ENCODE results near the gene ME2. TPM values are rescaled to one million over a fixed set of nuclear protein-coding genes. Genes with fewer than 3 reads are reported as not detected.
"Not testable (repeated sequence)": the region's sequence is repeated elsewhere in the genome, so short reads cannot be mapped to it uniquely, and the experiment has no call there.

The ME2 gene
- total RNA-seq, 1 donor from 2014 or later = 41.9 TPM

DNA sequence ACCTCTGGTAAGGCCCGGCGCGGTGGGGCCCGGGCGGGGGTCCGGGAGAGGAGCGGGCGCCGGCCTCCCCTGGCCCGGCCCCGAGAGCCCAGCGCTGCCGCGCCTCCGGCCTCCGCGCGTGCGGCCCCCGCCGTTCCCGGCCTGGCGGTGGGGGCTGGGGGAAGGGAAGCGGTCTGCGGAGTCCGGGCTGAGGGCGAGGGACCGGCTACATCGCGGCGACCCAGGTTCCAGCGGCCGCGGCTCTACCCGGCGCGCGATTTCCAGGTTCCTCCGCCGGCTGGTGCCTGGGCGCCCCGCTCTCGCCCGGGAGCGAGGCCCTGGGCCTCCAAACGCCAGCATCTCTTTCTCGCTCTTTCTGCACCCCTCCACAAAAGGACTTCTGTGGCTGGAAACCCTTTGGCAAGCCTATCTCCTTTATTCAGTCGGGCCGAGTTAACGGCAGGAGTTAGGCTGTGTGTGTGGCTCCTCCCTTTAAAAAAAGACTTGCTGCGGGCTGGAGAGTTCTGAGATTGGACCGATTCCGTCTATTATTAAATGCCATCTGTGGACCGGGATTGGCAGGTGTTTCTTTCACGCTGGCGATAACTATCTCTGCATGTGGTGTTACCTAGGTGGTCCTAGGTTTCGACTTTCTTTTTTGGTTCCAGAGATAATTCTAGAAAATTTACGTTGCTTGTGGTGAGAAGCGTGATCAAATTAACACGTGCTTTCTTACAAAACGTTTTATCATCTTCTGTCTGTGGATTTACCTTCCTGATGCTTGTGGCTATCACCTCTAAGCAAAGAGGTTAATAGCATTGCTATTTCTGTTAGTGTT lies 592 bp downstream of the ME2 start:
- no peak for DNase-seq
- peaks cover 7% of the 10 kb centered on the region for H3K27me3 Mint-ChIP-seq (ENCODE audit: unreplicated experiment)
- TF ChIP-seq, protein P1, sequence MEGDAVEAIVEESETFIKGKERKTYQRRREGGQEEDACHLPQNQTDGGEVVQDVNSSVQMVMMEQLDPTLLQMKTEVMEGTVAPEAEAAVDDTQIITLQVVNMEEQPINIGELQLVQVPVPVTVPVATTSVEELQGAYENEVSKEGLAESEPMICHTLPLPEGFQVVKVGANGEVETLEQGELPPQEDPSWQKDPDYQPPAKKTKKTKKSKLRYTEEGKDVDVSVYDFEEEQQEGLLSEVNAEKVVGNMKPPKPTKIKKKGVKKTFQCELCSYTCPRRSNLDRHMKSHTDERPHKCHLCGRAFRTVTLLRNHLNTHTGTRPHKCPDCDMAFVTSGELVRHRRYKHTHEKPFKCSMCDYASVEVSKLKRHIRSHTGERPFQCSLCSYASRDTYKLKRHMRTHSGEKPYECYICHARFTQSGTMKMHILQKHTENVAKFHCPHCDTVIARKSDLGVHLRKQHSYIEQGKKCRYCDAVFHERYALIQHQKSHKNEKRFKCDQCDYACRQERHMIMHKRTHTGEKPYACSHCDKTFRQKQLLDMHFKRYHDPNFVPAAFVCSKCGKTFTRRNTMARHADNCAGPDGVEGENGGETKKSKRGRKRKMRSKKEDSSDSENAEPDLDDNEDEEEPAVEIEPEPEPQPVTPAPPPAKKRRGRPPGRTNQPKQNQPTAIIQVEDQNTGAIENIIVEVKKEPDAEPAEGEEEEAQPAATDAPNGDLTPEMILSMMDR (IDR thresholded peaks at IDR 0.05; ENCODE audit: partially characterized antibody, unreplicated experiment) = no peak
- peak overlapping the region; percentile 99 for H3K27ac Mint-ChIP-seq (ENCODE audit: unreplicated experiment)
- peak overlapping the region; percentile 98 for H3K4me3 Mint-ChIP-seq (ENCODE audit: unreplicated experiment)
- H3K9me3 Mint-ChIP-seq (ENCODE audit: unreplicated experiment) = peaks cover 10% of the 10 kb centered on the region
- peaks cover 10% of the 10 kb centered on the region for H3K4me1 Mint-ChIP-seq (ENCODE audit: low read depth, unreplicated experiment)
- peaks cover 5% of the 10 kb centered on the region for H3K36me3 Mint-ChIP-seq (ENCODE audit: unreplicated experiment)

DNA sequence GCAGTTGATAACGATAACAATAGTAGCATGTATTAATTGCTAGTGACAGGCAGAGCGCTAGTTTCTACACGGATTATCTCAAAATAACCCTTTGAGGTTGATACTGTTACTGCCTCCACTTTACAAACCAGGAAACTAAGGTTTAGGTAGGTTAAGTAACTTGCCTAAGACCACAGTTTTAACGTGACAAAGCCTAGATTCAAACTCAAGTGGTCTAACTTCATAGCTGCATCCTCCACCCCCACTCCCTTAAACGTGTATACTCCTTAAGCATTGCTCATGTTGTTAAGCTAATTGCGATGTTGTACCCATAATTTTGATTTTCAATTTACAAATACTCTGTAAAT lies 1.2 kb downstream of the ME2 start:
- H3K36me3 Mint-ChIP-seq (ENCODE audit: unreplicated experiment) = peaks cover 5% of the 10 kb centered on the region
- peak overlapping the region; percentile 99 for H3K27ac Mint-ChIP-seq (ENCODE audit: unreplicated experiment)
- peak overlapping the region; percentile 98 for H3K4me3 Mint-ChIP-seq (ENCODE audit: unreplicated experiment)

GRCh38 chr18:50880944-50881343 lies 2.0 kb downstream of the ME2 start:
- not testable (repeated sequence) for H3K27ac Mint-ChIP-seq (ENCODE audit: unreplicated experiment); H3K36me3 Mint-ChIP-seq (ENCODE audit: unreplicated experiment); H3K27me3 Mint-ChIP-seq (ENCODE audit: unreplicated experiment); H3K4me3 Mint-ChIP-seq (ENCODE audit: unreplicated experiment); DNase-seq
- Mint-ChIP-seq H3K9me3 (ENCODE audit: unreplicated experiment) (peaks cover 10% of the 10 kb centered on the region), H3K4me1 (ENCODE audit: low read depth, unreplicated experiment) (peaks cover 10% of the 10 kb centered on the region)

More for the DNA sequence above, 1.2 kb downstream of the ME2 start:
- TF ChIP-seq, protein P1 (IDR thresholded peaks at IDR 0.05; ENCODE audit: partially characterized antibody, unreplicated experiment) = no peak
- DNase-seq = no peak
- Mint-ChIP-seq H3K27me3 (ENCODE audit: unreplicated experiment) (peaks cover 7% of the 10 kb centered on the region), H3K9me3 (ENCODE audit: unreplicated experiment) (peaks cover 10% of the 10 kb centered on the region), H3K4me1 (ENCODE audit: low read depth, unreplicated experiment) (peaks cover 10% of the 10 kb centered on the region)

GRCh38 chr18:50886929-50887328 lies 8.0 kb downstream of the ME2 start:
- TF ChIP-seq, protein P1 (IDR thresholded peaks at IDR 0.05; ENCODE audit: partially characterized antibody, unreplicated experiment) = no peak
- Mint-ChIP-seq H3K9me3 (ENCODE audit: unreplicated experiment) (no peaks in the 10 kb centered on the region), H3K4me1 (ENCODE audit: low read depth, unreplicated experiment) (no peaks in the 10 kb centered on the region), H3K27me3 (ENCODE audit: unreplicated experiment) (no peaks in the 10 kb centered on the region), H3K36me3 (ENCODE audit: unreplicated experiment) (no peaks in the 10 kb centered on the region), H3K27ac (ENCODE audit: unreplicated experiment) (no peak overlapping the region), H3K4me3 (ENCODE audit: unreplicated experiment) (no peak overlapping the region)
- DNase-seq = no peak

GRCh38 chr18:50895350-50896045 lies 16.6 kb downstream of the ME2 start:
- no peak overlapping the region for H3K4me3 Mint-ChIP-seq (ENCODE audit: unreplicated experiment)
- H3K9me3 Mint-ChIP-seq (ENCODE audit: unreplicated experiment) = peaks cover 1% of the 10 kb centered on the region
- peaks cover 11% of the 10 kb centered on the region for H3K36me3 Mint-ChIP-seq (ENCODE audit: unreplicated experiment)

More at GRCh38 chr18:50895350-50896045, 16.6 kb downstream of the ME2 start:
- no peak for DNase-seq
- Mint-ChIP-seq H3K4me1 (ENCODE audit: low read depth, unreplicated experiment) (no peaks in the 10 kb centered on the region), H3K27me3 (ENCODE audit: unreplicated experiment) (no peaks in the 10 kb centered on the region), H3K27ac (ENCODE audit: unreplicated experiment) (no peak overlapping the region)
- TF ChIP-seq, protein P1 (IDR thresholded peaks at IDR 0.05; ENCODE audit: partially characterized antibody, unreplicated experiment) = no peak
